Ascending aorta (tissue), 2 donors: ENCODE data around the gene KRTAP4-8. TPM values are rescaled to one million over a fixed set of nuclear protein-coding genes. Genes with fewer than 3 reads are reported as not detected.
"Not testable (repeated sequence)": the region's sequence is repeated elsewhere in the genome, so short reads cannot be mapped to it uniquely, and the experiment has no call there.

Experiments
- DNase-seq, 2 donors: peaks; one replicate each; pipeline ENCODE4 v3.0.0-alpha.2; 2019; ENCODE audit warnings: low spot score in 2 of 2
- H3K27ac ChIP-seq, 2 donors: fragments of 200-600 bp; sonication (generic); one replicate each; pipeline ENCODE4 v1.5.1; 2016 to 2017; ENCODE audit warnings: mild to moderate bottlenecking in 1 of 2
- H3K27me3 ChIP-seq: fragments of 200-600 bp; sonication (generic); one replicate; pipeline ENCODE4 v1.5.1; 2017
- H3K36me3 ChIP-seq, 2 donors: fragments of 200-600 bp; sonication (generic); one replicate each; pipeline ENCODE4 v1.5.1; 2016
- H3K4me1 ChIP-seq, 2 donors: fragments of 200-600 bp; sonication (generic); one replicate each; pipeline ENCODE4 v1.5.1; 2016 to 2017; ENCODE audit warnings: mild to moderate bottlenecking in 1 of 2
- H3K4me3 ChIP-seq, 2 donors: fragments of 200-600 bp; sonication (generic); one replicate each; pipeline ENCODE4 v1.5.1; 2016 to 2017; ENCODE audit warnings: mild to moderate bottlenecking in 1 of 2
- H3K9me3 ChIP-seq, 2 donors: fragments of 200-600 bp; sonication (generic); one replicate each; pipeline ENCODE4 v1.5.1; 2016
- CTCF ChIP-seq, 3 experiments: fragments of 200-600 bp in 2 of 3; fragments of 450-650 bp in 1 of 3; sonication (generic) in 2 of 3; IDR thresholded peaks; one replicate each; pipeline ENCODE4 v1.5.1; 2016 to 2019; ENCODE audit warnings: antibody characterized with exemption in 3 of 3, mild to moderate bottlenecking in 1 of 3, moderate library complexity in 1 of 3
- intact Hi-C: fragments of 100-400 bp; cut with DNase I; formaldehyde crosslinking; loops from one replicate; pipeline ENCODE4 v1.15.1; 2023
- total RNA-seq: library from RNA; depleted of rRNA; stranded (reverse); fragments of >200 nt; gene quantifications from one replicate; pipeline ENCODE4 v1.1.0, GENCODE V29; 2016

KRTAP4-8 gene
- not detected for total RNA-seq

- intact Hi-C loops = no loop called here
- Histone ChIP-seq H3K9me3 (no peaks in the 10 kb centered on the region), H3K36me3 (no peaks in the 10 kb centered on the region), H3K4me1 (no peaks in the 10 kb centered on the region), H3K27ac (no peak within 1 kb of the TSS), H3K4me3 (no peak within 1 kb of the TSS), H3K27me3 (no peaks in the 10 kb centered on the region)
- DNase-seq = no peak
- TF ChIP-seq CTCF (IDR thresholded peaks at IDR 0.05) = no peak
These were observed at the start of gene KRTAP4-8 for GRCh38 chr17:41098042-41098441. Gene KRTAP4-8, minus strand, starts transcription at chr17:41098142. Its CDS starts 58 bp downstream, at chr17:41098084.

- Histone ChIP-seq H3K4me1 (no peaks in the 10 kb centered on the region), H3K36me3 (no peaks in the 10 kb centered on the region), H3K27me3 (no peaks in the 10 kb centered on the region), H3K4me3 (no peak overlapping the region), H3K9me3 (peaks cover 0 to 3% of the 10 kb centered on the region in 2 donors), H3K27ac (no peak overlapping the region)
- intact Hi-C loops = no loop called here
- DNase-seq = no peak
- TF ChIP-seq CTCF (IDR thresholded peaks at IDR 0.05) = no peak
These were observed 47.3 kb upstream of the KRTAP4-8 start for GRCh38 chr17:41145261-41145660.

- Histone ChIP-seq H3K9me3 (peaks cover 0 to 3% of the 10 kb centered on the region in 2 donors), H3K27ac (no peak overlapping the region), H3K4me3 (no peak overlapping the region), H3K27me3 (no peaks in the 10 kb centered on the region), H3K4me1 (no peaks in the 10 kb centered on the region), H3K36me3 (no peaks in the 10 kb centered on the region)
- intact Hi-C loops = no loop called here
- no peak for DNase-seq
- TF ChIP-seq CTCF (IDR thresholded peaks at IDR 0.05) = no peak
These were observed 46.9 kb upstream of the KRTAP4-8 start for GRCh38 chr17:41144846-41145245.

GRCh38 chr17:41141361-41141760 lies 43.4 kb upstream of the KRTAP4-8 start:
- DNase-seq = no peak
- no peaks in the 10 kb centered on the region for H3K4me1 ChIP-seq
- TF ChIP-seq CTCF (IDR thresholded peaks at IDR 0.05) = no peak
- peaks cover 3% of the 10 kb centered on the region in 2 donors for H3K9me3 ChIP-seq
- intact Hi-C loops = no loop called here
- no peaks in the 10 kb centered on the region for H3K36me3 ChIP-seq
- H3K27me3 ChIP-seq = no peaks in the 10 kb centered on the region
- H3K4me3 ChIP-seq = no peak overlapping the region
- no peak overlapping the region for H3K27ac ChIP-seq

- H3K27ac ChIP-seq = no peak within 1 kb of the TSS
- peaks cover 3% of the 10 kb centered on the region in 2 donors for H3K9me3 ChIP-seq
- H3K4me3 ChIP-seq = no peak within 1 kb of the TSS
- DNase-seq = no peak
- no peaks in the 10 kb centered on the region for H3K36me3 ChIP-seq
- TF ChIP-seq CTCF (IDR thresholded peaks at IDR 0.05) = no peak
- intact Hi-C loops = no loop called here
- no peaks in the 10 kb centered on the region for H3K4me1 ChIP-seq
- no peaks in the 10 kb centered on the region for H3K27me3 ChIP-seq
These were observed 42.6 kb upstream of the KRTAP4-8 start, which contains the start of gene KRTAP4-6 for GRCh38 chr17:41140360-41141131. Gene KRTAP4-6, minus strand, starts transcription at chr17:41140544. Its CDS starts 57 bp downstream, at chr17:41140487.

- H3K4me1 ChIP-seq, H3K4me3 ChIP-seq, H3K27ac ChIP-seq, intact Hi-C loops, H3K36me3 ChIP-seq, H3K27me3 ChIP-seq, DNase-seq, H3K9me3 ChIP-seq: not testable (repeated sequence)
These were observed 41.9 kb upstream of the KRTAP4-8 start for GRCh38 chr17:41139865-41140264.
